Fibroblast of lung (primary cell): ENCODE data around the gene CLIC5. TPM values are rescaled to one million over a fixed set of nuclear protein-coding genes. Genes with fewer than 3 reads are reported as not detected.

Experiments used
- DNase-seq, 2 donors: peaks; one replicate each; pipeline versions ENCODE4 v3.0.0 to v3.0.0-alpha.2; 2010; ENCODE audit warnings: low read depth in 2 of 2
- H2AFZ ChIP-seq: 2 replicates; pipeline ENCODE4 v1.5.1; 2012; ENCODE audit warnings: low read length, control low read depth, inconsistent platforms
- H3K27ac ChIP-seq: 2 replicates; pipeline ENCODE4 v1.5.1; 2011; ENCODE audit warnings: low read length, control low read depth; ENCODE audit not compliant: insufficient read depth
- H3K27me3 ChIP-seq: 2 replicates; pipeline ENCODE4 v1.5.1; 2011; ENCODE audit warnings: mild to moderate bottlenecking, low read length; ENCODE audit not compliant: control insufficient read depth, insufficient read depth
- H3K36me3 ChIP-seq: 2 replicates; pipeline ENCODE4 v1.5.1; 2011; ENCODE audit warnings: low read length; ENCODE audit not compliant: control insufficient read depth, insufficient read depth
- H3K4me1 ChIP-seq: 2 replicates; pipeline ENCODE4 v1.5.1; 2011; ENCODE audit warnings: low read length; ENCODE audit not compliant: control insufficient read depth, insufficient read depth; ENCODE audit errors: extremely low read depth
- H3K4me2 ChIP-seq: 2 replicates; pipeline ENCODE4 v1.5.1; 2011; ENCODE audit warnings: low read length, control low read depth; ENCODE audit not compliant: insufficient read depth; ENCODE audit errors: extremely low read depth
- H3K4me3 ChIP-seq, 4 experiments: fragments of 200-600 bp in 1 of 4; sonication (generic) in 1 of 4; replicated peaks in 1 of 4; 2 replicates each; pipeline ENCODE4 v1.5.1; 2011 to 2016; ENCODE audit warnings: low read length in 4 of 4, low read depth in 3 of 4, mild to moderate bottlenecking in 3 of 4, control low read depth in 2 of 4, inconsistent platforms in 1 of 4, mixed read lengths in 1 of 4; ENCODE audit not compliant: insufficient read depth in 1 of 4; ENCODE audit errors: control extremely low read depth in 1 of 4
- H3K79me2 ChIP-seq: 2 replicates; pipeline ENCODE4 v1.5.1; 2012; ENCODE audit warnings: mild to moderate bottlenecking, low read length, inconsistent platforms; ENCODE audit not compliant: control insufficient read depth, insufficient read depth
- H3K9ac ChIP-seq: 2 replicates; pipeline ENCODE4 v1.5.1; 2011; ENCODE audit warnings: mild to moderate bottlenecking, low read length, control low read depth; ENCODE audit not compliant: insufficient read depth
- H3K9me3 ChIP-seq: 2 replicates; pipeline ENCODE4 v1.5.1; 2012; ENCODE audit warnings: low read depth, low read length; ENCODE audit not compliant: control insufficient read depth, insufficient read depth
- H4K20me1 ChIP-seq: 2 replicates; pipeline ENCODE4 v1.5.1; 2011; ENCODE audit warnings: low read length; ENCODE audit not compliant: control insufficient read depth, insufficient read depth; ENCODE audit errors: extremely low read depth
- CTCF ChIP-seq, 2 donors: IDR thresholded peaks in 1 of 2; conservative IDR thresholded peaks in 1 of 2; 1 replicate in 1 of 2; 2 replicates in 1 of 2; pipeline ENCODE4 v1.5.1; 2011 to 2012; ENCODE audit warnings: low read length in 2 of 2, control low read depth in 1 of 2, inconsistent platforms in 1 of 2, low read depth in 1 of 2, mild to moderate bottlenecking in 1 of 2
- EZH2 ChIP-seq: IDR thresholded peaks from 2 replicates; pipeline ENCODE4 v1.5.1; 2012; ENCODE audit warnings: low read length, control low read depth, mild to moderate bottlenecking; ENCODE audit errors: missing control alignments
- polyA plus RNA-seq, 2 donors: library from polyadenylated mRNA; depleted of rRNA in 1 of 2; stranded (reverse) in 1 of 2; unstranded in 1 of 2; fragments of >200 nt; gene quantifications; 2 replicates each; pipeline ENCODE4 v1.2.1, GENCODE V29; 2011 to 2012; ENCODE audit warnings: missing spikeins in 1 of 2
- total RNA-seq: library from RNA; depleted of rRNA; stranded (reverse); fragments of >200 nt; gene quantifications from 2 replicates; pipeline ENCODE4 v1.2.1, GENCODE V29; 2014

The CLIC5 gene
- total and polyA plus RNA-seq, 2 donors (not counting 1 experiment from before 2014, with no cell fraction given) = 0.03 TPM; not detected in 1

GRCh38 chr6:45832063-45832462 lies 183.6 kb downstream of the CLIC5 start:
- Histone ChIP-seq H2AFZ (no peak overlapping the region), H3K27ac (no peak overlapping the region), H3K4me1 (no peaks in the 10 kb centered on the region), H3K79me2 (no peaks in the 10 kb centered on the region), H3K9me3 (no peaks in the 10 kb centered on the region), H3K9ac (no peak overlapping the region), H4K20me1 (no peaks in the 10 kb centered on the region), H3K4me3 (no peak overlapping the region), H3K36me3 (no peaks in the 10 kb centered on the region), H3K4me2 (no peak overlapping the region), H3K27me3 (no peaks in the 10 kb centered on the region)
- TF ChIP-seq CTCF (conservative IDR thresholded peaks at IDR 0.05 in 1 of 2, IDR thresholded peaks at IDR 0.05 in 1 of 2; ENCODE audit: low read depth in 1 of 2, low read length in 2 of 2) (no peak), EZH2 (no peak)
- no peak for DNase-seq

Other genes starting within 250 kb of the CLIC5 start
- gene ENPP4, start 114.1 kb upstream of the CLIC5 start, total RNA-seq = 3.6 and 4.0 TPM in 2 replicates
- 1.8 and 2.7 TPM in 2 replicates for gene ENPP4, start 114.1 kb upstream of the CLIC5 start, polyA plus RNA-seq
- gene ENPP5, start 155.1 kb upstream of the CLIC5 start, total RNA-seq = 2.3 and 2.5 TPM in 2 replicates
- 0.16 and 1.4 TPM in 2 replicates for gene ENPP5, start 155.1 kb upstream of the CLIC5 start, polyA plus RNA-seq